ENCODE results near the gene CGREF1.
A peak's percentile ranks its signal among the peaks of the same experiment; 100 is the strongest.
"Not testable (repeated sequence)": the region's sequence is repeated elsewhere in the genome, so short reads cannot be mapped to it uniquely, and the experiment has no call there.

Gene CGREF1

GRCh38 chr2:27123302-27124150, 4.6 kb upstream of the CGREF1 start, which contains the start of gene ABHD1:
Gene ABHD1 (plus strand): TSS chr2:27123815. CDS start chr2:27123949, 134 bp downstream.
- no peak for TF ChIP-seq CTCF (IDR thresholded peaks at IDR 0.05; ENCODE audit: insufficient read depth, low read depth, low read length, missing control alignments)
- peak within 1 kb of the TSS; percentile 57 for H3K4me3 ChIP-seq (ENCODE audit: low read depth, low read length)
- peak; percentile 38 for DNase-seq (ENCODE audit: low read depth)

GRCh38 chr2:27122791-27123190, 3.9 kb upstream of the CGREF1 start:
- no peak for DNase-seq (ENCODE audit: low read depth)
- no peak overlapping the region for H3K4me3 ChIP-seq (ENCODE audit: low read depth, low read length)
- TF ChIP-seq CTCF (IDR thresholded peaks at IDR 0.05; ENCODE audit: insufficient read depth, low read depth, low read length, missing control alignments) = no peak

GRCh38 chr2:27121906-27122305, 3.0 kb upstream of the CGREF1 start:
- no peak overlapping the region for H3K4me3 ChIP-seq (ENCODE audit: low read depth, low read length)
- no peak for TF ChIP-seq CTCF (IDR thresholded peaks at IDR 0.05; ENCODE audit: insufficient read depth, low read depth, low read length, missing control alignments)
- no peak for DNase-seq (ENCODE audit: low read depth)

GRCh38 chr2:27119330-27119670, 372 bp upstream of the CGREF1 start:
- peak overlapping the region; percentile 44 for H3K4me3 ChIP-seq (ENCODE audit: low read depth, low read length)
- DNase-seq (ENCODE audit: low read depth) = not testable (repeated sequence)

GRCh38 chr2:27117995-27118524, 868 bp downstream of the CGREF1 start:
- TF ChIP-seq CTCF (IDR thresholded peaks at IDR 0.05; ENCODE audit: insufficient read depth, low read depth, low read length, missing control alignments) = no peak
- DNase-seq (ENCODE audit: low read depth) = no peak
- H3K4me3 ChIP-seq (ENCODE audit: low read depth, low read length) = peak overlapping the region; percentile 42

- no peak for DNase-seq (ENCODE audit: low read depth)
- TF ChIP-seq CTCF (IDR thresholded peaks at IDR 0.05; ENCODE audit: insufficient read depth, low read depth, low read length, missing control alignments) = no peak
These were observed 3.4 kb downstream of the CGREF1 start for GRCh38 chr2:27115519-27115918.

GRCh38 chr2:27111392-27112078, 7.4 kb downstream of the CGREF1 start:
- not testable (repeated sequence) for DNase-seq (ENCODE audit: low read depth); H3K4me3 ChIP-seq (ENCODE audit: low read depth, low read length)

More at GRCh38 chr2:27115519-27115918, 3.4 kb downstream of the CGREF1 start:
- H3K4me3 ChIP-seq (ENCODE audit: low read depth, low read length) = no peak overlapping the region

- not testable (repeated sequence) for DNase-seq (ENCODE audit: low read depth); H3K4me3 ChIP-seq (ENCODE audit: low read depth, low read length)
These were observed 8.2 kb downstream of the CGREF1 start for GRCh38 chr2:27110603-27111352.

Data from GM12865 (cell line).